GM19455 (cell line): Measurements from ENCODE around the gene GET4.
"Not testable (repeated sequence)": the region's sequence is repeated elsewhere in the genome, so short reads cannot be mapped to it uniquely, and the experiment has no call there.

Experiments used
- ATAC-seq: cut with Tn5 transposase; IDR thresholded peaks from one replicate; pipeline ENCODE4 v1.9.1; 2021; ENCODE audit not compliant: unreplicated experiment

Gene GET4

DNA sequence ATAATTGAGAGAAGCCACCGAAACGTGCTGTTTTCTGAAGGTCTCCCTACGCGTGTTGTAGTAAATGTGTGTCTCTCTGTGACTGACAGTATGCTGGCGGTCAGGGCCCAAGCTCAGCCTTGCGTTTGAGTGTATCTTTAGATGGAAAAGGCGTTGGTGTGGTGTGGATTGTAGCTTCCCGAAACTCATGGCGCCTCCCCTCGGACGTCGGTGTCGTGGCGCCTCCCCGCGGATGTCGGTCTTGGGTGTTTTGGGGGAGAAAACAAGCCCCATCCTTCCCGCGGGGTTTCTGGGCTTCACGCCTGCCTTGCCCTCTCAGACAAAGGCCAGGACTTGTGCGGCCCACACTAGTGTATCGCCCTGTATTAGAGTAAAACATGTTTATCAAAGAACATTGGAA, 31.3 kb upstream of the GET4 start:
- no peak for ATAC-seq

DNA sequence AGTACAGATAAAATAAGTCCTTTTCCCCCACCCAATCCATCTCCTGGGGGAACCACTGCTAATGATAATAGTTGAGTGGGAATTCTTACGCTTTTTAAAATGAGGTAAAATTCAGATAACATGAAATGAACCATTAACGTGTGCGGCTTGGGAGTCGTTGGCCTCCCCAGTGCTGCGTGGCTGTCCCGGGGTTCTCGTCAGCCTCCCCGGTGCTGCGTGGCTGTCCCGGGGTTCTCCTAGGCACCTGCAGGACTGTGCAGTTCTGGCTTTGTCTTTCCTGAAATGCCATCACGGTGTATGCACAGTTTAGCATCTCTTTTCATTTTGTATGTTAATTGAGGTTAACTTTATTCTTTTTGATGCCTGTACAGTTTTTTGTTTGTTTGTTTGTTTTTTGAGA, 30.6 kb upstream of the GET4 start:
- ATAC-seq: no peak

DNA sequence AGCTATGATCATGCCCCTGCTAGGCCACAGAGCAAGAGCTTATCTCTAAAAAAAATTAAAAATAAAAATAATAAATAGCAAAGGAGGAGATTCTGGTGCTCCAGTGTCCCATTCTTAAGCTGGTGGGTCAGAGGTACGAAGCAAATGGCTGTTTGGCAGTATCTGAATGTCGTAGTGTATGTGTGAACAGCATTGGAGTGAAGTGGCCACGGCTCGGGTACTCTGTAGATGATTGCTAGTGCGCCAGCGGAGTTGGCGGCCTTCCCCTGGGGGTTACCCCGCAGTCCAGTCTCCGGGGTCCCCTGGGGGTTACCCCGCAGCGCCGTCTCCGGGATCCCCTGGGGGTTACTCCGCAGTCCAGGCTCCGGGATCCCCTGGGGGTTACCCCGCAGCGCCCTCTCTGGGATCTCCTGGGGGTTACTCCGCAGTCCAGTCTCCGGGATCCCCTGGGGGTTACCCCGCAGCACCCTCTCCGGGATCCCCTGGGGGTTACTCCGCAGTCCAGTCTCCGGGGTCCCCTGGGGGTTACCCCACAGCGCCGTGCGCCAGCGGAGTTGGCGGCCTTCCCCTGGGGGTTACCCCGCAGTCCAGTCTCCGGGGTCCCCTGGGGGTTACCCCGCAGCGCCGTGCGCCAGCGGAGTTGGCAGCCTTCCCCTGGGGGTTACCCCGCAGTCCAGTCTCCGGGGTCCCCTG, 29.2 kb upstream of the GET4 start:
- ATAC-seq: not testable (repeated sequence)

DNA sequence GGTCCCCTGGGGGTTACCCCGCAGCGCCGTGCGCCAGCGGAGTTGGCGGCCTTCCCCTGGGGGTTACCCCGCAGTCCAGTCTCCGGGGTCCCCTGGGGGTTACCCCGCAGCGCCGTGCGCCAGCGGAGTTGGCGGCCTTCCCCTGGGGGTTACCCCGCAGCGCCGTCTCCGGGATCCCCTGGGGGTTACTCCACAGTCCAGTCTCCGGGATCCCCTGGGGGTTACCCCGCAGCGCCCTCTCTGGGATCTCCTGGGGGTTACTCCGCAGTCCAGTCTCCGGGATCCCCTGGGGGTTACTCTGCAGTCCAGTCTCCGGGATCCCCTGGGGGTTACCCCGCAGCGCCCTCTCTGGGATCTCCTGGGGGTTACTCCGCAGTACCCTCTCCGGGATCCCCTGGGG, 28.6 kb upstream of the GET4 start:
- not testable (repeated sequence) for ATAC-seq

DNA sequence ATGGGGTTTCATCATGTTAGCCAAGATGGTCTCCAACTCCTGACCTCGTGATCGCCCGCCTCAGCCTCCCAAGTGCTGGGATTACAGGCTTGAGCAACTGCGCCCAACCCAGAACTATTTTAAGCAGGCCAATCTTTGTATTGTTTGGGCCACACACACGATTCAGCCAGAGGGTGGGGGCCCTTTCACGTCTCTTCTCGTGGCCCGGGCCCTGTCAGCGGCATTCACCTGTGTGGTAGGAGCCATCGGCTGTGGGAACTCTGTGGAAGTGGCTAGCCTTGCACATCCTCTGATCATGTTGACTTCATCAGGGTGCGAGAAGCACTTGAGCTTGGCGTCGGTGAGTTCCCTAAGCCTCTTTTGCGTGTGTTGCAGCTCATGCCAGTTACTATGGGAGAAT, 27.2 kb upstream of the GET4 start:
- no peak for ATAC-seq

DNA sequence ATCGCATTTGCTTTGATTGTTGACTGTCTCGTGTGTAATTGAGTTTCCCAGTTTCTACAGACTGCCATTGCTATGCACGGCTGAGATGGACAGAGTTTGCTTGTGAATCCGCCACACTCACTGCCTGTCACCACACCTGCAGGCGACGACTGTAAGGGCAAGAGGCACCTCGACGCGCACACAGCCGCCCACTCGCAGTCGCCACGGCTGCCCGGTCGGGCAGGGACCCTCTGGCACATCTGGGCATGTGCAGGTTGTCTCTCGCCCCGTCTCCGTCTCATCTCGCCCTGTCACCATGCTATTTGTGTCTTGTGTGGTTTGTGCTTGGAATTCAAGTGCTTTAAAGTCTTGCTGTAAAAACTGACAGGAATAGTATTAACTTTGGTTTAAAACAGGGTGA, 26.6 kb upstream of the GET4 start:
- no peak for ATAC-seq

DNA sequence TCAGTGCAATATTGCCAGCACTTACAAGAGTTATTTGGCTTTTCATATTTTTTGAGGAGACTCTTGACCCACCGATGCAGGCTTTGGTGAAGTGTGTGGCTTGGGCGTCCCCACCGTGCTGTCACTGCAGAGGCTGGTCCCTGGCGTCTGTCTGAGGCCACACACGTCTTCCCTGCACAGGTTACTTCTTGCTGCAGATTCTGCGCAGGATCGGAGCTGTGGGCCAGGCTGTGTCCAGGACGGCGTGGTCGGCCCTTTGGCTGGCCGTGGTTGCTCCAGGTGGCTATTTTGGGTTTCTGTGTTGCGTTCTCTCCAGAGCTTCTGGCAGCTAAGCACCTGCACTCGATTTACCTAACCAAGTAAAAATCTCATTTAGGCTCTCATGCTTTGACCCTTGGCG, 25.1 kb upstream of the GET4 start:
- ATAC-seq: no peak

DNA sequence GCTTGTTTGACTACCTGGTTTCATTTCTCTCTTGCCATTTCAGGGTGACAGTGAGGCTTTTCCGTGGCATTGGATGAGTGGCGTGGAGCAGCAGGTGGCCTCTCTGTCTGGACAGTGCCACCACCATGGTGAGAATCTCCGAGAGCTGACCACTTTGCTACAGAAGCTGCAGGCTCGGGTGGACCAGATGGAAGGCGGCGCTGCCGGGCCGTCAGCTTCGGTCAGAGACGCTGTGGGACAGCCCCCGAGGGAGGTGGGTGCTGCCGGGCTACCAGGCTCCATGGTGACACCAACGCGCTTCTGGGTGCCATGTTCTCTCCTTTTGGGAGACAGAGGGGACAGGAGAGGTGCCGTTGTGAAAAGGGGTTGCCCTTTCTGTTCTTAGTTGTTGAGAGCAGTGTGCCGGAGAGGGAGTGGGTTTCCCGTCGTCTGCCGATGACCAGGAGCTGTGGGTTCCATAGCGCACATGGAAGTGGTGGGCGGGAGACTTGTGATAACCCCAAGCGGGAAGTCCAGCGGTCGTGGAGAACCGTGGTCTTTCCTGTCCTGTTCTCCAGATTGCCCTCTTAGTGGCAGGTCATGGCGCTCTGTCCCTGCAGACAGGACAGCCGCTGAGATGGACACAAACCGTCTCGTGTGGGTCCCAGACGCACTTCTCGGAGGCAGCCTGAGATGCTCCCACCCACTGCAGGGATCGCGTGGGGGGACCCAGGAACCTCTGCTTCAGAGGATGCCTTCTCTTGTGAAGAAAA, 22.8 kb upstream of the GET4 start:
- no peak for ATAC-seq

DNA sequence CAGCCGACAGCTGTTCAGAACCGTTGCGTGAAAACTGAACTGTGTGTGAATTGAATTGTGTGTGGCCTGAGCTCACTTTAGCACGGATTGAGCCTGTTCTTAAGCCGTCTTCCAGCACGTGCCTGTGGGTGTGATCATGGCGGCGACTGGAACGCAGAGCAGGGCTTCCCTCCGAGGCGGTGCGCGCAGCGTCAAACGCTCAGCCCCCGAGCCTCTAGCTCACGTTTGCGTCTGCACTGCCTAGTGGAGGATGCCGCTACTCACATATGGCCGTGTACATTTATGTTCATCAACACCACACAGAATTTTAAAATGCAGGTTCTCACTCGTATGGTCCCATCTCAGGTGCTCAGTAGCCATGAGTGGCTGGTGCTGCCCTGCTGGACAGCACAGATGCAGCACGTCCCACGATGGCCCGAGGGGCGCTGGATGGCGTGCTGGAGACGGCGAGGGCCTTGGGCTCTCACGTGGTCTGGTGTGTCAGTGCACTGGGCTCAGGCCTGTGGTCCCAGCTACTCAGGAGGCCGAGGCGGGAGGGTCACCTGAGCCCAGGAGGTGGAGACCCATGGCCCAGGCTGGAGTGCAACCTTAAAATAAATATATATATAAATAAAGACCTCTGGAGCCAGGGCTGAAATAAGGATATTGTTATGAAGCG, 22.1 kb upstream of the GET4 start:
- ATAC-seq: no peak

DNA sequence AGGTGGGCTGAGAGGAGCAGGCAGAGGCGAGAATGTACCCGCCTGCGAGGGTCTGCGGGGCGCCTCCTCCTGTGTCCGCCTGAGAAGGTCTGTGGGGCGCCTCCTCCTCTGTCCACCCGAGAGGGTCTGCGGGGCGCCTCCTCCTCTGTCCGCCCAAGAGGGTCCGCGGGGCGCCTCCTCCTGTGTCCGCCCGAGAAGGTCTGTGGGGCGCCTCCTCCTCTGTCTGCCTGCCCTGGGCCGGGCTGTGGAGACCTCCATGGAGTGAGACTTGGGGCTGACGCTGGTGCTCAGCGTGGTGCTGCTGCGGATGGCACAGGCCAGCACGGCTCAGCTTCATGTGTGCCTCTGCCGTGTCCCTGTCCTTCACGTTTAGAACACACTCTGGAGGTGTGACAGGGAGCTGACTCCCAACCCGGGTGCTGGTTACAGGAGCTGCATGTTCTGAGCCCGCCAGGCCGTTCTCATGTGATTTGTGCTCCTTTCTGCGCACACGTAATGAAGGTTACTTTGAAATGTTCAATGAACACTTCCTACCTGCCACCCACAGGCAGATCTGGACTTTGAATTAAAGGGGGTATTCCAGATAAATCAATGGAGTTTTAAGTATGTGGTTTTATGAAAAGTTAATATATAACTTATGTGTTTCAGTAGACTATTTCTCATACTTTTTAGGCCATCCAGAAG, 20.5 kb upstream of the GET4 start:
- no peak for ATAC-seq

DNA sequence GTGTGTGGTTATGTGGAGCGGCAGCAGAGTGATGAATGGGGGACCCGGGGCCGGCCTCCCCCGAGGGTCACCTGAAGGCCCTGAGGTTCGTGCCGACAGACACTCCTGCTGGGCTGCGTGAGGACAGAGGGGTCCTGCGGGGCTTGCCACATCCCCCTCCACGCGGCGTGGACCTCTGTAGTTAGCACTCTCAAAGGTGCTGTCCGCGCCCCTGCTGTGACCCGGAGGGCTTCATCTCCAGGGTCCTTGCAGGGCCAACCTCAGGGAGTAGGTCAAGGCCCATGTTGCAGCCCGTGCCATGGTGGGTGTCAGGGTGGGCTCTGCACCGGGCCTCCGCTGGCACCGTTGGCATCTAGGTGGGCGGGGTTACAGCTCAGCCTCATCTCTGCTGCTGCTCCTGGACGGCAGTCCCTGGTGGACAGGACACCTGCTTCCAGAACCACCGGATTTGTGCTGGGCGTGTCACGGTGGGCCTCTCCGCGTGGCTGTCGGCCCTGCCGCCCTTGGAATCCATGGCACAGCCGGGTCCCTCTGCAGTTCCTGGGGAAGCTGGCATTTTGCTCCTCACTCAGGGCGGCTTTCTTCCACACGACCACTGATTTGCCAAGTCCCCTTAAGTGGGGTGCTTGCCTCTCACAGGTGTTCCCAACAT, 19.8 kb upstream of the GET4 start:
- ATAC-seq: no peak

DNA sequence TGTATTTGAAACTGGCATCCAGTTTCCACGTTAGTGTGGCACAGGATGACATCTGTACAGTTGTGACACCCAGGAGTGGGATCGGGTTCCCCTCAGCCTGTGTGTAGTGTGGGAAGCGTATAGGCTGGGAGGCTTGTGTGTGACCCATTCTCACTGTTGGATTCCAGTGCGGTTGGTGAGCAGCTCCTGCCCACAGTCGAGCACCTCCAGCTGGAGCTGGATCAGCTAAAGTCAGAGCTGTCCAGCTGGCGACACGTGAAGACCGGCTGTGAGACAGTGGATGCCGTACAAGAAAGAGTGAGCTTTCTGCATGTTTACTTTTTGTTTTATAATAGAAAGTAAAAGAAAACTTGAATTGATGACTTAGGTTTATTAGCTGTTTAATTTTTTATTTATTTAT, 18.7 kb upstream of the GET4 start:
- no peak for ATAC-seq

DNA sequence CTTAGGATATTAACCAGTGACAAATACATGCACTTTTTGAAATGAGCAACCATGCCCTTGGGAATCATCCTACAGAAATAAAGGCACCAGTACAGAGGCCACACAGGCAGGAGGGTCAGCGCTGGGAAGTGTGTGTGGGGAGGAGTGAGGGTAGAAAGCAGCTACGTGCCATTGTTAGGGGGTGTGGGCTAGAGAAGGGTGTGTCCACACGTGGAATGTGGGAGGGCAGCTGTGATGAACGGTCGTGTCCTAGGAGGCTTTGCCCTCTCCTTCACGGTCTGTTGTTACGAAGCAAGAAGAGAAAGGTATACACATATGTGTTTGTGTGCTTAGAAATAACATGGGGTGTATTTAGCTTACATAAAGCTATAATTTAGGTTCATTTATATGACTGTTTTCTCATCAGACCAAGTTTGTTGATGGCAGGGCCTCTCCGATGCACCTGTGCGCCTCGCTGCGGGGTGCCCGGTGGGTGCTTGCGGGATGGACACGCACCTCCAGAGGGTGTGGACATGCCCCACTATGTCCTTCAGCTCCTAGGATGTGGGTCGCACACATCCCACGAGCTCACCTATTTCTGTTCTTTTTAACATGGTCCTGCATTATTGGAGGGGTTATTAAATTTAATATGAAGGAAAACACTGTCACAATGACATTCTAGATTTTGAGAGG, 16.9 kb upstream of the GET4 start:
- no peak for ATAC-seq

DNA sequence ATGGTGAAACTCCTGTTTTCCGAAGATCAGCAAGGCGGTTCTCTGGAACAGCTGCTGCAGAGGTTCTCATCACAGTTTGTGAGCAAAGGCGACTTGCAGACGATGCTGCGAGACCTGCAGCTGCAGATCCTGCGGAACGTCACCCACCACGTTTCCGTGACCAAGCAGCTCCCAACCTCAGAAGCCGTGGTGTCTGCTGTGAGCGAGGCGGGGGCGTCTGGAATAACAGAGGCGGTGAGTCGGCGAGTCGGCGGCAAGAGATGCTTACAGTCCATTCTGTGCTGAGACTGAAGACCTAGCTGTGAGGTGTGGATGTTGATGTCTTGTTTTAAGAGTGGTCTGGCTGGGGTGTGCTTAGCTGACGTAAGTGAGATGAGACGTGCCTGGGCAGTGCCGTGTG, 16.2 kb upstream of the GET4 start:
- no peak for ATAC-seq

DNA sequence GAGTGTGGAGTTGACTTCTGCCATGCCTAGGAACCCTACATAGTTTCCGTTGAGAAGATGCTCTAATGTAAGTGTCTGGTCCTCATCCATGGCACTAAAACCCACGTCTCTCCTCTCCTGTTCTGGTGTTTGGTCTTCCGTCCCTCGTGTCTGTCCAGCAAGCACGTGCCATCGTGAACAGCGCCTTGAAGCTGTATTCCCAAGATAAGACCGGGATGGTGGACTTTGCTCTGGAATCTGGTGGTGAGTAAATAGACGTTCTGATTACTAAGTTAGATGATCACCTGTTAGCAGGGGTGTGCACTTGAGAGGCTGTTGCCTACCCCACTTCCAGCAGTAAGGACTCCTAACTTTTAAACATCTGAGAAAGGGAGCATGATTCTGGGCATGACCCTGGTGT, 15.1 kb upstream of the GET4 start:
- ATAC-seq: no peak

DNA sequence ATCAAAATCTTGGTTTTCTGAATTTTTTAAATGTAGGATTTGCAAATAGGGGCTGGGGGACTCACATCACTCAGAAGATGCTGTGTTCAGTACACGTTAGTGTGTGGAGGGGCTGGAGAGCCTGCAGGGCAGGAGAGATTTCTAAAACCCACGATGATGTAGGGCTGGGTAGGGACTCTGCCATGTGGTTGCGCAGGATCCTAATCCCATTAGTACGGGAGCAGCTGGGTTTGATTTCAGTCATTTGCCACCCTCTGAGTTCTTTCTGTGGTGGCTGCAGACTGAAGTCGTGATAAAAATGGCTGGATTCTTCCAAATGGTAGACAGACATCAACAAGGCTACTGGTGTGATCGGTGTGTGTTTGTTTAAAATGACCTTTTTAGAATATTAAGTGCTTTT, 14.2 kb upstream of the GET4 start:
- no peak for ATAC-seq

DNA sequence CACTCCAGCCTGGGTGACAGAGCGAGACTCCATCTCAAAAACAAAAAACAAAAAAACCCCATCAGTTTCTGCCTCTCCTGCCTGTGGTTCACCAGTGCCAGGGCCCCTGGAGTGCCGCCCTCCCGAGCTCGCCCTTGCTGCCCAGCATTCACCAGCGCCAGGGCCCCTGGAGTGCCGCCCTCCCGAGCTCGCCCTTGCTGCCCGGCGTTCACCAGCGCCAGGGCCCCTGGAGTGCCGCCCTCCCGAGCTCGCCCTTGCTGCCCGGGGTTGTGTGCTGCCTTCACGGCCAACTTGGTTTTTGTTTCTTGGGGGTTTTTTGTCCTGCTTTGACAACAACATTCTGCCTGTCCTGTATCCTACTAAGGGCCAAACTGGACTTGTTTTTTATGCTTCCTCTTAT, 13.2 kb upstream of the GET4 start:
- no peak for ATAC-seq

DNA sequence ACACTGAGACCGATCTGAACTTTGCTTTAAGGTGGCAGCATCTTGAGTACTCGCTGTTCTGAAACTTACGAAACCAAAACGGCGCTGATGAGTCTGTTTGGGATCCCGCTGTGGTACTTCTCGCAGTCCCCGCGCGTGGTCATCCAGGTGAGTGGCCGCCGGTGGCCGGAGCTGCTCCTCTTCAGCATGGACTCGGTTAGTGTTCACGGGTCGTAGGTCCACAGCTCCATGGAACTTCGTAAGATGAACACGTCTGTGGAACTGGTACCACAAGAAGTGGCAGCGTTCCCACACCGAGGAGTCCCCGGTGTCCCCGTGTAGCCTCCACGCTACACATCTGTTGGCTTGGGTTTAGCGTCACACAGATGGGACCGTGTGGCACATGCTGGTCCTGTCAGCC, 10.4 kb upstream of the GET4 start:
- no peak for ATAC-seq

DNA sequence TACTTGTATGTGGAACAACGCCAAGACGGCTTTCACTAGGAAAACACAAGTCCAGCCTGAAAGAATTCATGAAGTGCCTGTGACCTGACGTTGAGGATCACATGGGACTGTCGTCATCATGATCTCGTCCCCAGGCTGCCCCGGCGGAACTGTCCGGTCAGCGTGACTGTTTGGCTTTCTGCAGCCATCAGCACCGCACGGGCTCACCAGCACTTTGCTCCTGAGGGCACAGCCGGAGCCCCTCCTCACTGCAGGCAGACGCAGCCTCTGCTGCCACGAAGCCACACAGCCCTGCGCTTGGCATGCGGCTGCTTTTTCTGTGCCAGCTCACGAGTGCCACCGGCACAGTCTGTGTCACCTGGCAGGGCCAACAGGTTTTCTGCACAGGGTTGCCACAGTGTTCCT, 9.4 kb upstream of the GET4 start:
- ATAC-seq: no peak

DNA sequence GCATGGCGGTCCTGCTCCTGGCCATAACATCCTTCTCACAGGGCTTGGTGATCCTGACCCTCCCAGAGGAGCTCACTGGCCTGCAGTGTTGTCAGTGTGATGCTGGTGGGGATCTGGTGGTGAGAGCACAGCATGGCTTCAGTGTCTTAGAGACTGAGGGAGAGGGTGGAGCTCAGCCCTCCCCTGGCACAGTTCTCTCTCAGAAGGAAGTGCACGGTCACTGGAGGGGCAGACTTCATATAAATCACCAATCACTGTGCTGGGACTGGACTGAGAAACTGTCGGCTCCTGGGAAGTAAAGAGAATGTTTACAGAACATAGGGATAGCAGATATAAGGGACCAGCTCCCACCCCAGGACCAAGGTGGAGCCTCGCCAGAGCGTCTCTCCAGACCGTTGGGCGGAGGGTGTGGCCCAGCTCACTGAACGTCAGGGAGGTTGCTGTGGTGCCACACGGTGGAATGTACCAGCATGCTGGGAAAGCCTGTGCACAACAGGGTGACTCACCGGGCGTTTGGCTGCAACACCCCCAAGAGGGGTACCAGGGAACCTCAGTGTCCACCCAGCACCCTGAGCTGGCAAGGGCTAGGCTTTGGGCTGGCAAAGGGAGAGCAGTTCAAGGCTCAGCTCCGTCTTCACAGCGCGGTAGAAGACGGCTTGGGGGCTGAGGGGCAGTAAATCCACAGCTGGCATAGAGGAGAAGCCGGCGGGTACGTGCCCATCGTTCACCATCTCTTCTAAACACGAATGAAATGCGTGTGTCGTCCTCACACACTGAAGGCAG, 8.8 kb upstream of the GET4 start:
- no peak for ATAC-seq
